OCI-LY1 (cell line): ENCODE measurements around the gene WDR31.

Experiments
- EZH2 ChIP-seq: fragments of 200-600 bp; sonication (generic), shearing (Covaris generic); IDR thresholded peaks from 2 replicates; pipeline ENCODE4 v1.8.0; 2017; ENCODE audit warnings: borderline replicate concordance, mixed run types, mild to moderate bottlenecking, antibody characterized with exemption, low read length, moderate library complexity, mixed read lengths
- TF ChIP-seq, protein P1 (sequence below): fragments of 200-600 bp; sonication (generic), shearing (Covaris generic); IDR thresholded peaks from 2 replicates; pipeline ENCODE4 v1.5.1; 2017; ENCODE audit warnings: mild to moderate bottlenecking, antibody characterized with exemption, low read length, moderate library complexity, mixed read lengths

DNA sequence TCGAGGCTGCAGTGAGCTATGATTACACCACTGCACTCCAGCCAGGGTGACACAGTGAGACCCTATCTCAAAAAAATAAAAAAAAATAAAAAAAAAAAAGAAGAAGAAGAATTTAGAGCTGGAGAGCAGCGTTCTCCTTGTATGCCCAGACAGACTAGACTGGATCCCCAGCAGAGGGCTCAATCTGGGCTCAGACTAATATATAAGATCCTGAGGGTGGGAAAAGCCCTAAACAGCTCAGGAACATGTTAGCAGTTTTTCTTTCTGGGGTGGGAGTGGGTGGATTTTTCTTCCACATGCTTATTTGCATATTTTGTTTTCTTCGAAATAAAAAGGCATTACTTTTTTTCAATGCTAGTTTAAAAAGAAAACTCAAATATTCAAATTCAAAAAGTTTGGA is 8.4 kb upstream of the WDR31 start:
- TF ChIP-seq, protein P1, sequence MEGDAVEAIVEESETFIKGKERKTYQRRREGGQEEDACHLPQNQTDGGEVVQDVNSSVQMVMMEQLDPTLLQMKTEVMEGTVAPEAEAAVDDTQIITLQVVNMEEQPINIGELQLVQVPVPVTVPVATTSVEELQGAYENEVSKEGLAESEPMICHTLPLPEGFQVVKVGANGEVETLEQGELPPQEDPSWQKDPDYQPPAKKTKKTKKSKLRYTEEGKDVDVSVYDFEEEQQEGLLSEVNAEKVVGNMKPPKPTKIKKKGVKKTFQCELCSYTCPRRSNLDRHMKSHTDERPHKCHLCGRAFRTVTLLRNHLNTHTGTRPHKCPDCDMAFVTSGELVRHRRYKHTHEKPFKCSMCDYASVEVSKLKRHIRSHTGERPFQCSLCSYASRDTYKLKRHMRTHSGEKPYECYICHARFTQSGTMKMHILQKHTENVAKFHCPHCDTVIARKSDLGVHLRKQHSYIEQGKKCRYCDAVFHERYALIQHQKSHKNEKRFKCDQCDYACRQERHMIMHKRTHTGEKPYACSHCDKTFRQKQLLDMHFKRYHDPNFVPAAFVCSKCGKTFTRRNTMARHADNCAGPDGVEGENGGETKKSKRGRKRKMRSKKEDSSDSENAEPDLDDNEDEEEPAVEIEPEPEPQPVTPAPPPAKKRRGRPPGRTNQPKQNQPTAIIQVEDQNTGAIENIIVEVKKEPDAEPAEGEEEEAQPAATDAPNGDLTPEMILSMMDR = no peak
- TF ChIP-seq EZH2 = no peak
